OCI-LY1 (cell line): ENCODE measurements around the gene ENDOV.

ENCODE experiments used
- EZH2 ChIP-seq: fragments of 200-600 bp; sonication (generic), shearing (Covaris generic); IDR thresholded peaks from 2 replicates; pipeline ENCODE4 v1.8.0; 2017; ENCODE audit warnings: borderline replicate concordance, mixed run types, mild to moderate bottlenecking, antibody characterized with exemption, low read length, moderate library complexity, mixed read lengths
- TF ChIP-seq, protein P1 (sequence below): fragments of 200-600 bp; sonication (generic), shearing (Covaris generic); IDR thresholded peaks from 2 replicates; pipeline ENCODE4 v1.5.1; 2017; ENCODE audit warnings: mild to moderate bottlenecking, antibody characterized with exemption, low read length, moderate library complexity, mixed read lengths

DNA sequence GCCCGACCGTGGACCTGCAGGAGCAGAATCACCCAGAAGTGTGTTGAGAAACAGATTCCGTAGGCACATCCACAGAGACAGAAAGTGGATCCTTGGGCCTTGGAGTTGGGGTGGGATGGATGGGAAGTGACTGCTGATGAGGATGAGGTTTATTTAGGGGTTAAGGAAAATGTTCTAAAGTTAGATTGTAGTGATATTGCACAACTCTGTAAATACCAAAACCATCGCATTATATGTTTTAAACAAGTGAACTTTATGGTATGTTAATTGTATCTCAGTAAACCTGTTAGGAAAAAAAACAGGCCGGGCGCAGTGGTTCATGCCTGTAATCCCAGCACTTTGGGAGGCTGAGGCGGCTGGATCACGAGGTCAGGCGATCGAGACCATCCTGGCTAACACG is 3.6 kb downstream of the ENDOV start:
- TF ChIP-seq, protein P1, sequence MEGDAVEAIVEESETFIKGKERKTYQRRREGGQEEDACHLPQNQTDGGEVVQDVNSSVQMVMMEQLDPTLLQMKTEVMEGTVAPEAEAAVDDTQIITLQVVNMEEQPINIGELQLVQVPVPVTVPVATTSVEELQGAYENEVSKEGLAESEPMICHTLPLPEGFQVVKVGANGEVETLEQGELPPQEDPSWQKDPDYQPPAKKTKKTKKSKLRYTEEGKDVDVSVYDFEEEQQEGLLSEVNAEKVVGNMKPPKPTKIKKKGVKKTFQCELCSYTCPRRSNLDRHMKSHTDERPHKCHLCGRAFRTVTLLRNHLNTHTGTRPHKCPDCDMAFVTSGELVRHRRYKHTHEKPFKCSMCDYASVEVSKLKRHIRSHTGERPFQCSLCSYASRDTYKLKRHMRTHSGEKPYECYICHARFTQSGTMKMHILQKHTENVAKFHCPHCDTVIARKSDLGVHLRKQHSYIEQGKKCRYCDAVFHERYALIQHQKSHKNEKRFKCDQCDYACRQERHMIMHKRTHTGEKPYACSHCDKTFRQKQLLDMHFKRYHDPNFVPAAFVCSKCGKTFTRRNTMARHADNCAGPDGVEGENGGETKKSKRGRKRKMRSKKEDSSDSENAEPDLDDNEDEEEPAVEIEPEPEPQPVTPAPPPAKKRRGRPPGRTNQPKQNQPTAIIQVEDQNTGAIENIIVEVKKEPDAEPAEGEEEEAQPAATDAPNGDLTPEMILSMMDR: no peak
- TF ChIP-seq EZH2: no peak
